Activated T-cell treated with anti-CD3 and anti-CD28 coated beads for 4 hours (primary cell): ENCODE data around the gene SLC36A4.
"Not testable (repeated sequence)": the region's sequence is repeated elsewhere in the genome, so short reads cannot be mapped to it uniquely, and the experiment has no call there.

Source experiments
- DNase-seq: peaks from one replicate; pipeline ENCODE4 v3.0.0-alpha.2; 2020

The SLC36A4 gene

GRCh38 chr11:93197380-93198214 is at the start of gene SLC36A4:
SLC36A4 (minus strand) TSS chr11:93197991; CDS start chr11:93197832, 159 bp downstream.
- DNase-seq = peak; percentile 82

DNA sequence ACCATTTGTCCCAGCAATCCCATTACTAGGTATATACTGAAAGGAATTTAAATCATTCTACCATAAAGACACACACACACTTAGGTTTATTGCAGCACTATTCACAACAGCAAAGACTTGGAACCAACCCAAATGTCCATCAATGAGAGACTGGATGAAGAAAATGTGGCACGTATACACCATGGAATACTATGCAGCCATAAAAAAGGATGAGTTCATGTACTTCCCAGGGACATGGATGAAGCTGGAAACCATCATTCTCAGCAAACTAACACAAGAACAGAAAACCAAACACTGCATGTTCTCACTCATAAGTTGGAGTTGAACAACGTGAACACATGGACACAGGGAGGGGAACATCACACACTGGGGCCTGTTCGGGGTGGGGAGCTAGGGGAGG is 49.0 kb upstream of the SLC36A4 start:
- not testable (repeated sequence) for DNase-seq

GRCh38 chr11:93244018-93244417 is 46.2 kb upstream of the SLC36A4 start:
- DNase-seq = no peak

DNA sequence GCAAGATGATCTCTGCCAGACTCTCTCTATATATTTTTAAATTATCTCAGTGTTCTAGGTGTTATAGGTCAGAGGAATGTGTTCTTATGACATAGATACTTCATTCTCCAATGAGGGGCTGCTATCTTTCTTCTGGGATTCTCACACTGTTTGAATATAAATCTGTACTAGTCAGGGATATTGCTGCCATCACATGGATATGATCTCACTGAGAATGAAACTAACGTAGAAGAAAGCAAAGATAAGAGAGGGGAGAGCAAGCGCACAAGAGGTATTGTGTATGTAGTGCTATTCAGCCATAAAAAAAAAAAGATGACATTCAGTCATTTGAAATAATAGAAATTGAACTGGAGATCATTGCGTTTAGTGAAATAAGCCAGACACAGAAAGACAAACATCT is 42.2 kb upstream of the SLC36A4 start:
- DNase-seq = no peak

DNA sequence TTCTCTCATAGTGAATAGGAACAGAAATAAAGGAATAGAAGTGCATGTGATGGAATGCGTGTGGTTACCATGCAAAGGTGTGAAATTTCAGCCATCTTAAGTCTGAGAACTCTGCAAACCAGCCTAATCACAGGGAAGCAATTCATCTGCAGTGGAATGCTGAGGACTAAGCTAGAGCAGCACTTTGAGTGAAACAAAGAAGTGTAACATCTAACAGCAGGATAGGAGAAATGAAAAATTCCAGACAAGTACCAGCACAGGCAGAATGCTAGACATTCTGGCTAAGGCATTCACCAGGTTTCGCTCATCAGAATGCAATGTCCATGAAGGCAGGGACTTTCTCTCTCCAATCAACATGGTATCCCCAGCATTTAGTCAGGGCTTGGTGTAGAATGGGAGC is 41.2 kb upstream of the SLC36A4 start:
- DNase-seq = no peak

- no peak for DNase-seq
Measured at GRCh38 chr11:93236741-93237675, 39.2 kb upstream of the SLC36A4 start.

DNA sequence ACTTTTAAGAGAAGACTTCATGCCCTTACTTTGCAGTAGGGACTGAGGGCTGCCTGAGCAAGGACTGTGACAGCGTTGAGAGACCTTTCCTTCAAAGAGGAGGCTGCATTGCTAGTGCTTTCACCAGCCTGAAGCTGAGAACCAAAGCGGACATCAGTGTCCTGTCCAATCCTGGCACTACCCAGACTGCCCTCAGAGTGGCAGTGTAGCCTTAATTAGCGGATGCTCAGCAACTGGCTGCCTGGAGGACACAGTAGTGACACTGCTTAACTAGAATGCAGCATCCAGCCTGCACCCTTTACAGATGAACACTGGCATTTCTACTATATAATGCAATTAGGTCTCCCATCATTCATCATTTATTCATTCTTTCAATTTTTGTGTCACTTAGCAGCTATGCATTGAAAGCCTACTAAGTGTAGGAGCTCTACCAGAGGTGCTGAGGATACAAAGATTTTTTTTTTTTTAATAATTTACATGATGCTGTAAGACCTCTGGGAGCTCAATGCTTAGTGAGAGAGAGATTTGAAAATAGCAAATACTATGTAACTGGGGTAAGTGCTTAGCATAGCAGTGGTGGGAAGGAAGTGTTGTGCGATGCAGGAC is 36.9 kb upstream of the SLC36A4 start:
- peak; percentile 50 for DNase-seq

DNA sequence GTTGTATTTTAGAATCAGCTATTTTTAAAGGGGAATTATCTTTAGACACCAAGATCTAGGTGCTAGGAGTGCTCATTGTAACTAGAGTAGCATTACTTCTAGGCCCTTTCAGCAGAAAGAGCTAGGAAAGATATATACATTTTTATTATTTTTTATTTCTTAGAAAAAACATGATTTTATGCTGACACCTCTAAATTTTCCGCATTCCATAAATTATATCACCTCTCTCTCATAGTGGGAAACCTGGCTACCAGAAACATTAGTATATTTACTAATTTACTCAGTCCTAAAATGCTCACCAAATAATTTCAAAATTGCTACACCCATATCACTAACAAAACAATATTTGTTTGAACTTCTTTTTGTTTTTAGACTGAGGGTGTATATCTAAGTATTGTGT is 32.1 kb upstream of the SLC36A4 start:
- no peak for DNase-seq

GRCh38 chr11:93225662-93226061 is 27.9 kb upstream of the SLC36A4 start:
- DNase-seq = no peak

DNA sequence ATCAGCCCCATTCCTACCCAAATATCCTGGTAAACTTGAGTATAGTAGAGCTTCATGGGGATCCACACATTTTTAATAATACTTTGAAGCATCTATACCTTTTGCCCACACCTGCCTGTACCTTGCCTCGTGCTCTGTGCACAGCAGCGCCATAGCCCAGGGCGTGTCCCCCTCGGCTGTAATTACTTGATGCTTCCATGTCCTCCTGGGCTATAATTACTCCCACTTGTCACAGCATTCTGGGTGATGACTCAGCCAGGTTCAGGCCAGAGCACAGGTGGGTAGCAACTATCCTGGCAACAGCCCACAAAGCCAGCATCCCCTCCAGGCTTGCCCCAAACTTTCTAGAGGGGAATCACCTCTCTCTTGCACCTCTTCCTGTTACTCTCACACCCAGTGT is 23.7 kb upstream of the SLC36A4 start:
- DNase-seq = no peak

- no peak for DNase-seq
Measured at GRCh38 chr11:93220078-93220477, 22.3 kb upstream of the SLC36A4 start.

GRCh38 chr11:93219440-93219839 is 21.6 kb upstream of the SLC36A4 start:
- no peak for DNase-seq

DNA sequence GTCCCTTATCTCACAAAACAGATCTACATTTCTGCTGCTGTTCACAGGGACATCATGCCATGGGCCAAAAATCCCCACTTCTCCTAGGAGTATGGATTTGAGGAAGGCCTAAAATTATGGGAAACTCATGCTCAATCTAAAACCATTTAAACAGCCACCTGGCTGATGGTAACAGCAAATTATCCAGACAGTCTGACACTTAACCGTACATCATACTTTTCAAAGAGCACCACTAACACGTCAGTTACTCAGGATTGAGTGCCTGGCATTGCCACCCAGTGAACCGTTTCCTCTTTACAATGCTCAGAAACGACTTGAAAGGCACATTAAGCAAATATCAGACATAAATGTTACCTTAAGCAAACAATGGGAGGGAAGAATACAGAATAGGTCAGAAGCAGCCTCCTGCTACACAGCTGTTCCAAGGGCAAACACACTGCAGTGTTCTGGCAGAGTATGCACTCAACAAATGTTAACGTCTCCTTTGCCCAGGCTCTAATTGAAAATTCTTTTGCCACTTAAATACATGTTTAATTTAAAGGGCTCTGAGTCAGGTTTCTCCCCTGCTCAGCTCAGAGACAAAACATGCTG is 18.8 kb upstream of the SLC36A4 start:
- DNase-seq = no peak

- DNase-seq = no peak
Measured at GRCh38 chr11:93213622-93214021, 15.8 kb upstream of the SLC36A4 start.

DNA sequence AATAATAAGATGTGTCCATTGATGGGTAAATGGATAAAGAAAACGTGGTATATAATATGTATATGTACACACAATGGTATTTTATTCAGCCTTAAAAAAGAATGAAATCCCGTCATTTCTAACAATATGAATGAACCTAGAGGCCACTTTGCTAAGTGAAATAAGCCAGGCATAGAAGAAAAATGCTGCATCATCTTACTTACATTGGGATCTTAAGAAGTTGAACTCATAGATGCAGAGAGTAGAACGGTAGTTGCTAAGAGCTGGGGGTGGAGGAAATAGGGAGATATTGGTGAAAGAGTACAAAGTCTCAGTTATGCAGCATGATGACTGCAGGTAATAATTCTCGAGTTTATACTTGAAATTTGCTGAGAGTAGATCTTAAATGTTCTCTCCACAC is 14.3 kb upstream of the SLC36A4 start:
- no peak for DNase-seq

- no peak for DNase-seq
Measured at GRCh38 chr11:93209466-93209865, 11.7 kb upstream of the SLC36A4 start.

GRCh38 chr11:93208663-93209270 is 11.0 kb upstream of the SLC36A4 start:
- DNase-seq = no peak

GRCh38 chr11:93199616-93200015 is 1.8 kb upstream of the SLC36A4 start:
- no peak for DNase-seq

DNA sequence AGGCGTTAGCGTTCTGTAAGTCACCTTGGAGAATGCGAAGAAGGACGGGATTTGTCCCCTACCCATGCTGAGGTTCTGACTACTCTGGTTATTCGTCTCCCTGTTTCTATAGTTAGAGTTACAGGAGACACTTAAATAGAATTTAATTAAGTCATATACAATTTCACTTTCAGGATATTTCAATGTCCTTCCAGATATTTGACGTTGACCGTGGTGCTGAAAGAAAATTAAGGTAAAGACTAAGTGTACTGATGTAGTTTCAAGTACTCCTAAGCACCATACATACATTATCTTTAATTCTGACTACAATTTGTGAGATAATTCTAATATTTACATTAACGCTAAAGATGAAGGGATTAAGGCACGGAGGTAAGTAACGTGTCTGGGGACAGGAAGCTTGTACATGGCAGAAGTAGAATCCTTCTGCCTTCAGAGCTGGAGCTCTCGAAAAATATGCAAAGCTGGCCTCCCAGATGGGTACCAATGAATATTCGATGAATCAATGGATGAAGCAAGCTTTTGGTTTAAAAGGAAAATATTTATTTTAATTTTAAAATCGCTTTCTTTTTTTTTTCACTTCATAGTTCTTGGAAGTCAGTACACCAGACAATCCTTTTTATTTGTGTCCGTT is 539 bp upstream of the SLC36A4 start:
- DNase-seq = no peak

- DNase-seq = no peak
Measured at GRCh38 chr11:93196816-93197379, 893 bp downstream of the SLC36A4 start.

- no peak for DNase-seq
Measured at GRCh38 chr11:93194673-93195291, 3.0 kb downstream of the SLC36A4 start.
